ENCODE data around the gene TMC1.
A peak's percentile ranks its signal among the peaks of the same experiment; 100 is the strongest.
"Not testable (repeated sequence)": the region's sequence is repeated elsewhere in the genome, so short reads cannot be mapped to it uniquely, and the experiment has no call there.

Gene TMC1

DNA sequence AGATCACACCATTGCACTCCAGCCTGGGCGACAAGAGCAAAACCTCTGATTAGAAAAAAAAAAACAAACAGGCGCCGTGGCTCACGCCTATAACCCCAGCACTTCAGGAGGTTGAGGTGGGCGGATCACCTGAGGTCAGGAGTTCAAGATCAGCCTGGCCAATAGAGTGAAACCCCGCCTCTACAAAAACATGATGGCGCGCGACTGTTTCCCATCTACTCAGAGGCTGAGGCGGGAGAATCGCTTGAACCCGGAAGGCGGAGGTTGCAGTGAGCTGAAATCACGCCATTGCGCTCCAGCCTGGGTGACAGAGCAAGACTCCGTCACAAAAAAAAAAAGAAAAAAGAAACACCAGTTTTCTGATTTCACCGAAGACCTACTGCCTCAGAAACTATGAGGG lies at the start of gene TMC1:
TSS of gene TMC1 (plus strand) at position 193 of the 400 bp plus-strand sequence. CDS start 127,041 bp downstream, outside the sequence.
- DNase-seq: not testable (repeated sequence)

DNA sequence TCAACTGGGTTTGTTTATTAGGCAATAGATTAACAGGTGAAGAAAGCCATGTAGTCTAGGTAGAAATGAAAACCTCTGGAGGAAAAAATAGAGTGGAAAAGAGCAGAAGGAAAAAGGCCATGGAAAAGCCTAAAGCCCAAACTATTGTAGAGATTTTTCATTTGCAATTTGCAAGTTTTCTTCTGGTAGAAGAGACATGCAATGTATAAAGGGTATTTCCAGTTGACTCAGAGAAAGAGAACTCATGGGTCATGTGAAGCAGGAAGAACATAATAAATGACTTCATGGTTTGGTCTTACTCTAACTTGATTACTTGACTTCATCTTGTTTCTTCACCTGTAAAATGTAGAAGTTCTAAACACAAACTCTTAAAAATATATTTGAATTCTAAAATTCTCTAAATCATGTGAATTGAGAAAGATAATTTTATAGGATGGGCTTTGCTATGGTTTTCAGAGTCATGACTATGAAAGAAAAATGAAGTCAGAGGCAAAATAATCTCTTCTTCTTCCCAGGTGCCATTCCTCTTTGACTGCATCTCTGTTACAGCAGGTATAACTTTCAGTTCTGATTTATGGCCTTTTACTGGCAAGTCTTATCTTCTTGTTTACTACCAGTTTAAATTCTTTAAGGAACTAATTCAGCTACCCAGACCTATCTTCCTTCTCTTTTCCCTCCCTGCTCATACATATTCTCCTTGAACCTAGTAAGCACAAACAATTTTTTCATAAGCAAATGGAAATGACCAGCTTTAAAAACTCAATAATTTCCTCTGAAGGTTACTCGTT lies 47.7 kb upstream of the TMC1 start:
- DNase-seq: no peak

DNA sequence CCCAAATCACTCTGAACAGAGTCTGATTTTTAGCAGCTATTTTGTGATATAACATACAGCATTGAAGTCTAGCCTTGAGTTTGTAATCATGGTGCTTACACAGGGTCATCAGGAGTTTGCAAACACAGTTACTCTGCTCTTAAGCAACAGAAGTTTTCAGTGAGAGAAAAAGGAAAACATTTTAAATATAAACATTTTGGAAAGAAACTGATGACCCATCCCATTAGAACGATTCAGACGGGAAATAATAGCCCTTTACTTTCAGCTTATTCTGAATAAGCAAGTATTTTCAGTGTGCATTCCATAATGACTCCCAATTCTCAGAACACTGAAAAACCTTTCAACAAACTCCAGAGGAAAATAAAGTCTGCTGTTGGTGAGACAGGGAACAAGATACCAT lies 46.7 kb upstream of the TMC1 start:
- no peak for DNase-seq

DNA sequence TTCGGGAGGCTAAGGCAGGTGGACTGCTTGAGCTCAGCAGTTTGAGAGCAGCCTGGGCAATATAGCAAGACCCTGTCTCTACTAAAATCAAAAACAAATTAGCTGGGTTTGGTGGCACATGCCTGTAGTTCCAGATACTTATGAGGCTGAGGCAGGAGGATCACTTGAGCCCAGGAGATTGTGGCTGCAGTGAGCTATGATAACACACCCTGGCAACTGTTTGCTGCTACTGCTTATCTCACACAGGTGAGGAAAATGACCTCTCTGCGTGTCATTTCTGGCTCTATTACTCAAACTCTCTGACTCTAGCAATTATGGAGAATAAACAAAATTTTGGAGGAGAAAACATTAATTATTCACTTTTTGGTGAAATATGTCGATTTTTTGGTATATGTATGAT lies 45.3 kb upstream of the TMC1 start:
- DNase-seq: no peak

DNA sequence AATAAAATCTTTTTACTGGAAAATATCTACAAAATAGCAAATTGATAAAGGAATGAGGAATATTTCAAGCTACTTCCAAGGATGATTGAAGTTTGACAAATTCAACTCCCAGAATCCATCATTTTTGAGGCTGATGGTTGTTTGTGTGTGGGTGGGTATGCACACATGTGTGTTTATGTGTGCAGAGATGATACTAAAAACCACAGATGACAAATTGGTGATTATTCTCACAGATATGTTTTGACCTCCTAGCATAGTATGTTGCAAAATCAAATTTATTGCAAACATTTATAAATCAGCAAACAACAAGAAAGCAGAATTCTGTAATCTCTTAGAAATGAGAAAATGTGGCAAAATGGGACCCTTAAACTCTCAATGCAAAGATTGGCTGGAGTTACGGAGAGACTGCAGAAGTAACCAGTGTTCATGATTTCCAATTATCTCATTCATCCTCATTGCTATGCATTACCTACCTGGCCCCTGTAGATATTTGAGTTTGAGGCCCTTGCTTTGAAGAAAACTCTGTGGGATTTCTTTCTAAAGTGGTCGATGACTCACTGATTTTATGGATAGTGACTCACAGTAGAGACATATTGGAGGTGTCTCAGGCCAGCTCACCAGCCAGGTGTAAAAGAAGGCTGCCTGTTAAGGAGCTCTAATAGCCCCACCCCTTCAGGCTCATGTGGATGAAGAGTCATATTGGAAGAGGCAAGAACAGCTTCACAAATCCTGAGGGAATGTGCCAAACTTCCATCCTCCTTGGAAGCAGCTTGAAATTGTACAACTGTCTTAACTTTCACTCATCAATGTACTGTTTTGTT lies 44.6 kb upstream of the TMC1 start:
- no peak for DNase-seq

DNA sequence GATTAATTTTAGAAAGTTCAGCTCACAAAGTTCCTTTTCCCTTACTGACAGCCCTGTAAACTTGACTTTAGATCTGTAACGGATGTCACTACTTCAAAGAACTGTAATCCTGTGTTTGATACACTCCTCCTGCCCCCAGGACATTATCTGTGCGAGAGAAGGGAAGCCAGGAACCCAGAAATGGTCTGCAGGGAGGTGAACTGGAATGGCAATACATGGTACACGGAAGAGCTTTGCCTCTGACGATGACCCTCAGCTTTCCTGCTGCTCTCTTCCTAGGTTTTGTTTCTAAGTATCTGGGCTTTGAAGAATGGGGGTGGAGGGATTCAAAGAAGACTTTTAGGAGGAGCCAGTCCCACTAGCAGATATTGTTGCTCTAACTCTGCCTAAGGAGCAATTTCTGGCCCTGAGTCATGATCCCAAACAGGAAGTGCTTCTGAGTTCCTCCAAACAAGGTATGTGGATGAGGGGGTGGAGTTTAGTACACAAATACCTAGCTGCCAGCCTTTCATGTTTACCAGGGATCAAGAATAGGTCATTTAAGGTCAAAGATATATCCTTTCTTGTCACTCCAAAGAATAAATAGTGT lies 43.4 kb upstream of the TMC1 start:
- no peak for DNase-seq

DNA sequence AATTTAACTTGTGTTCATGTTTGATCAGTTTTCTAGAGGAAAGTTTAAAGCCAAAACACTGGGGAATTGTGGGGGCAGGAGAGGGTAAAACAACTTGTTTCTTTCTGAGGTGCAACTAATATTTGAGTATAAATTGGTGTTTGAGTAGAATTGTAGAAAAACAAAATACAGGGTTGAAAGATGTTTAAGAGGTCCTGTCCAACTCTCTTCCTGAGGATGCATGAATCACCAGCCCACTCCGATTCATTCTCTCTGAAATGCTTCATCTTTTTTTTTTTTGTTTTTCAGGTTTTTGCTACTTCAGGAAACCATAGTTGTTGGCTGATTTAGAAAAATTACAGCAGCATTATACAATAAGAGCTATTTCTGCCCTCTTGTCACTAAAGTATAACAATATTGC lies 42.4 kb upstream of the TMC1 start:
- DNase-seq: no peak

DNA sequence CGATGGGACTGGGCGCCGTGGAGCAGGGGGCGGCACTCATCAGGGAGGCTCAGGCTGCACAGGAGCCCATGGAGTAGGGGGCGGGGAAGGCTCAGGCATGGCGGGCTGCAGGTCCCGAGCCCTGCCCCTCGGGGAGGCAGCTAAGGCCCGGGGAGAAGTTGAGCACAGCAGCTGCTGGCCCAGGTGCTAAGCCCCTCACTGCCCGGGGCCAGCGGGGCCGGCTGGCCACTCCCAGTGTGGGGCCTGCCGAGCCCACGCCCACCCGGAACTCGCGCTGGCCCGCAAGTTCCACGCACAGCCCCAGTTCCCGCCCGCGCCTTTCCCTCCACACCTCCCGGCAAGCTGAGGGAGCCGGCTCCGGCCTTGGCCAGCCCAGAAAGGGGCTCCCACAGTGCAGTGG lies 41.1 kb upstream of the TMC1 start:
- DNase-seq: not testable (repeated sequence)

DNA sequence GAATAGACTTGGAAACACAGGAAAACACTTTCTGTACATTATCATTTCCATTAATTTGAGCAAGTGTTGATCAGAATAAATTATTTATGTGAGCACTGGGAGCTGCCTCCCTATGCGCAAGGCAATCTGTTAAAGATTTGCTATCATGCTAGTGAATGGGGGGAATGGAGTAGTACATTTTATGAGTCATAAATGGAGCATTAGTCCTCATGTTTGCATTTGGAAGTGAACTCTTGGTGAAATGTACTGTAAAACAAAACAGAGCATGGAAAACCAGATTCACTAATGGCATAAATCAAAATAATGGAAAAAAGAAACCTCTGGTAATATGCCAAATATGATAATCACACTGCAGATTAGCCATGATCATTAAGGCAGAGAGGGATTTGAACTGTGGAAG lies 40.5 kb upstream of the TMC1 start:
- DNase-seq: no peak

DNA sequence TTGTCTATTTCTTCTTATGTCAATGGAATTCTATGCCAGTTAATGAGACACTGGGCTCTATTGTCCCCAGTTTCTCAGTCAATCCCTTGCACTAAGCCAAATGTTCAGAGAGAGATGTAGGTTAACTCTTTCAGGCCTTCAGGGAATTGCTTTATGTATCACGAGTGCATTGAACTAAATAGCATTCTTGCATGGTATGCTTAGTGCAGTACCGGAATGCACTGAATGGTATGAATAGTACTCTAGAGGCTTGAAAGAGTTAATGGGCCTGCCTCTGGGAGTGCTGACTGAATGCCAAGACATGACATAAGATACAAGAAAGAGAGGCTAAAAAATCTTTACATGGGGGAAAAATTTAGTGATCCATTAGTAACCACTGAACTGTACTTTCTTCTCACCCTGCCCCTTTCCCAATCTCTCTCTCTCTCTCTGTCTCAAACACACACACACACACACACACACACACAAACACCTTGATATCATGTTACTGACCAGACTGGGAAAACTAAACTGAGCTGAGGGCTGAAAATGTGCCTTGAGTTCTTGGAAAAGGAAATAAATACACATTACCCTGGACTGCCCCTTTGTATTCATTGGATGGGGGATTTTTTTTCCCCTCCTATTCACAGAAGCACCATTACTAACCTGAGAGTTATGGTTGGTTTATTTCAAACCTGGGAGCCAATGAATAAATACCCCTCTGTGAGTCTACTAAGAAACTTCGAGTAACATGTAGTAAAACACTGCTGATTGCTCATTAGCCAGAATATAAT lies 35.4 kb upstream of the TMC1 start:
- peak; percentile 8 to 58 for DNase-seq

DNA sequence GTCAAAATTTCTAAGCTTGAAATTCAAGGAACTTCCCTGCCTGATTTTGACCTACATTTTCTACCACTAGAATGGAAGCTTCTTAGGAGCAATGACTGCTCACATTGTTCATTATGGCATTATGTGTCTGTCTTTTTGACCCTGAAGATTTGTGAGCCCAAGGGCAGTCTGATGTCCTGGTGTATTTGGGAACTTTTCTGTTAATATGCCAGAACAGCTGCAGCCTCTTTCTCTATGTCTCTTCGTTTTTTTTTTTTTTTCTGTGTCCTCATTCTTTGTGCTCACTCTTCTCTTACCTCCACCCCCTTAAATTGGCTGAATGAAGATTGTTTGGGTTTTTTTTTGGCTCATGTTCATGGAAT lies 34.8 kb upstream of the TMC1 start:
- DNase-seq: no peak

DNA sequence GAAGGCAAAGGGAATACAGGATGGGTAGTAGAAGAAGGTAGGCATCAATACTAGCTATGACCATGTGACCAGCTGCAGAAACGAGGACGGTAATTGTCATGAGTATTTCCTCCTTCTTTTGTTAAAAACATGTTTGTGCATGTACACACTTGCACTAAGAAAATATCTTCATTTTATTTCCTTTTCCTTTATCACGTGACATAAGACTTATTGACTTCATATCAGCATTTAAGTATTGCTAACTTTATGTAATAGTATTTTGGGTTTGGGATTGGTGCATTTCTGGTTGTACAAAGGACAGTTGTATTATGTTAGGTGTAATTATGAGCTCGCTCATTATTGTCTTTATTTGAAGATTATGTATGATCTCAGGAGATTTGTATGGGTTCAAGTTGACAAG lies 33.7 kb upstream of the TMC1 start:
- not testable (repeated sequence) for DNase-seq

DNA sequence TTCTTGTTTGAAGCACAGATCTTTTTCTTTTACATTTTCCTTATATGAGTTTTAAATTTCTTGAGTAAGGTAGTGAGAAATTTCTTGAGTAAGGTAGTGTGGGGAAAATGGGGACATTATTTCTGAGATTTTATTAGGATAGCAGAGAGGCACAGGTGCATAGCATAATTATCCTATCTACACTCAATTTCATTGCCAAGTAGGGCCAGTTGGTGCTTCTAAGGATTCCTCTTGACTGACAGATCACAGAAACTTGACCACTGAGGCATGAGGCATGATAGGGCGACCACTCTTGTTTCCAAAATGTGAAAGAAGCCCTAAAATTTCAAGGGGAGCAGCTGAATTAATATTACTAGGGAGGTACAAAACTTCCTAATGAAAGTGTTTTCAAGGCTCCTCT lies 31.4 kb upstream of the TMC1 start:
- no peak for DNase-seq

DNA sequence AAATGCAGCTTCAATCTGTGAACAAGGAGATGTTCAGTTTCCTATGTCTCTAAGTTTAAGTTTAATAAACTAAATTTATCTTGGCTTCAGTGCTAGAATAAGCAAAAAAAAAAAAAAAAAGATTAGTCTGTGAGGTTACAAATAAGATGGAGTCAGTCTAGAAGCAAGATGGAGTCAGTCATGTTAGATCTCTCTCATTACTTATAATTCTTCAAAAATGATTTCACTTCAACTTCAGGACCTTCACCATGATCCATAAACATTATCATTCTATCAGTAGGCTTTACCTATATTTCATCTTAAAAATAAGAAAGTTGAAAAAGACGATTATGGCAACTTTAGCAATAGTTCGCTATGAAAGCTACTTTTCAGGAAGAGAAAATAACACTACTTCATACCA lies 30.2 kb upstream of the TMC1 start:
- DNase-seq: no peak

DNA sequence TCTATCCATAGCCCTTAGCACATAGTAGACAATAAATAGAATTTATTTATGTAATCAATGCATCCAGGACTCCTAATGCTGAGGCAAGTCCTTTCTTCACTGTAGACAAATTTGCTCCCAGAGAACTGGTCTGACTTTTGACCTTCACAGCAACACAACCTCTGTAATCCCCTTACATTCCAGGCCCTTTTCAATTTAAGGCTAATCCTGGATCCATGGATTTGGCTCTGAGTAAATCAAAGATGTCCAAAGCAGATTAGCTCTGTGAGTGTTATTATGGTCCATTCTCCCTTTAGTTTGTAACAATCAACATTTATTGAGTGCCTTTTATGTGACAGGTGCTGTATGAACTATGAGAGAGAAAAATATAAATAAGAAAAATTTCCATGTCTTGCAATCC lies 27.4 kb upstream of the TMC1 start:
- DNase-seq: no peak

DNA sequence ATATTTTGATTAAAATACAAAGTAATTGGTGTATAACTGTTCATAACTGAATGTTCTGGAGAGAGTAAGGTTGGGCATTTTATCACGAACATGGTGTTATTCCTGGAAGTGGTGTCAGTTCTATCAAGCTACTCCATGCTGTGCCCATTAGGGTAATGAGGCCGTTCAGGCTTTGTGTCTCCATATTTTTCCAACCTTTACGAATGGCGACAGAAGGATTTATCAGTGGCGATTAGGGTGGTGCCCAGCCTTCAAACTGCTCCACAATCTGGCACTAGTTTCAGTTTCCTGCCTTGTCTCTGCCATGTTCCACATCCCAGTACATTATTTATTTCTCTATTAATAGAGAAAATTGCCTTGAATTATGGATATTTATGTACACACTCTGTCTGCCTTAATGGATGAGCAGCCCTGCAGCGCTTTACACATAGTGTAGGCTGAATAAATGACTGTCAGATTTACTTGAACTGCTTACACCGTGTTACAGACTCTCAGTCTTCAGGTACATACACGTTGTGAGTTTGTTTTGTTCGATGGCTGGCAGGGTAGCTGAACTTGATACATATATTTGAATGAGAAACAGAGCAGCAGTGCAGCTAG lies 23.9 kb upstream of the TMC1 start:
- no peak for DNase-seq

DNA sequence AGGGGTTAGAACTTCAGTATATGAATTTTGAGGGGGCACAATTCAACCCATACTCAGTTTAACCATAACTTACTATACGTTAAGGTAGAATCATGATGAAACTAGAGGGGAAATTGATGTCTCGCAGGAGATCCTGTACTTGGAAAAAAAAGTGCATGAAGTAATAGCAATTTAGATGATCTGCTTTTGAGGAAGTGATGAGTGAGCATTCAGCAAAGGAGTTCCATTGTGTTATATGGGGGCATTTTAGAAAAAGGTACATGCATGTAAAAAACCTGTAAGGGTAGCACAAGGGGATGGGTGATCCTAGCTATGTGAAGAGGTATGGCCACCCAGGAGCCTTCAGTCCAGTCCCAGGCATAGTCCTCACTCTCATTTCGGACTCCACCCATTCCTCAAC lies 14.8 kb upstream of the TMC1 start:
- DNase-seq: no peak

DNA sequence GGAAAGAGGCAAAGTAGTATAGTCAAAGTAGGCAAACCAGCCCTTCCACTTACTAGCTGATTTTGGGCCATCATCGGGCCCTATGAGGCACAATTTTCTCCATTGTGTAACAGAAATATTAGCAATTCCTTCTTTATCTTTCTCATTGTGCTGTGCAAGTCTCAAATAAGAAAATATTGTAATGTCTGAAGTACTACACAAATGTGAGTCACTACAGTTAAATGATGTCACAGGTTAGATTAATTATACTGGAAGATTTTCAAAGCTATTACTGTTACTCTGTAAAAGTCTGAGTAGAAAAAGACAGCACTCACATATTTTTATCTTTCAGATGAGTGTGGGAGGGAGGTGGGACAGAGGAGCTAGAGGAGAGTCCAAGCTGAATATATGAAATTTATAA lies 12.4 kb upstream of the TMC1 start:
- no peak for DNase-seq

DNA sequence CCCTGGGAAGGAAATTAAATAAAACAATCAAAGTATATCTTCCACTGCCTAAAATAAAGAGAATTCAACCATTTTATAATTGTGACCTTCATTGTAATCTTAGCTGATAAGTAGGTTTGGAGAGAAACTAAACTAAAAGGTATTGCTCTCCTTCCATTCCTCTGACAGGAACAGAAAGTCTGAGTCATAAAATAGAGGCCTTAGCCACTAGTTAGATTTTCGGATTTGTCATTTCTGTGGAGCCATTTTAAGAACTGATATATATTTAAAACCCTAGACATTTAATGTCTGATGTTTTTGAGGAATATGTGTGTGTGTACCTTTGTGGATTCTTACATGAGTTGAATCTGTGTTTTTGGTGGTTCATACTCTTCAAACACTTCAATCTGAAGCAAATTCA lies 11.8 kb upstream of the TMC1 start:
- no peak for DNase-seq

DNA sequence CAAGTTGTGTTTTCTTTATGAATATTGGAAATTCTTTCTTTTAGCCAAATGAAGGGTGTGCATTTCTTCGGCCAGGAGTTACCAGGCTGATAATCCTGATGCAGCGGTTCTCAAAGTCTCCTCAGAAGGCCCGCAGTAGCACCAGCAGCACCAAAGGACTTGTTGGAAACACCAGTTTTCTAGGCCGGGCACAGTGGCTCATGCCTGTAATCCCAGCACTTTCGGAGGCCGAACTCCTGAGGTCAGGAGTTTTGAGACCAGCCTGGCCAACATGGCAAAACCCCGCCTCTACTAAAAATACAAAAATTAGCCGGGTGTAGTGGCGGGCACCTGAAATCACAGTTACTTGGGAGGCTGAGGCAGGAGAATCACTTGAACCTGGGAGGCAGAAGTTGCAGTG lies 397 bp upstream of the TMC1 start:
- DNase-seq: not testable (repeated sequence)

DNA sequence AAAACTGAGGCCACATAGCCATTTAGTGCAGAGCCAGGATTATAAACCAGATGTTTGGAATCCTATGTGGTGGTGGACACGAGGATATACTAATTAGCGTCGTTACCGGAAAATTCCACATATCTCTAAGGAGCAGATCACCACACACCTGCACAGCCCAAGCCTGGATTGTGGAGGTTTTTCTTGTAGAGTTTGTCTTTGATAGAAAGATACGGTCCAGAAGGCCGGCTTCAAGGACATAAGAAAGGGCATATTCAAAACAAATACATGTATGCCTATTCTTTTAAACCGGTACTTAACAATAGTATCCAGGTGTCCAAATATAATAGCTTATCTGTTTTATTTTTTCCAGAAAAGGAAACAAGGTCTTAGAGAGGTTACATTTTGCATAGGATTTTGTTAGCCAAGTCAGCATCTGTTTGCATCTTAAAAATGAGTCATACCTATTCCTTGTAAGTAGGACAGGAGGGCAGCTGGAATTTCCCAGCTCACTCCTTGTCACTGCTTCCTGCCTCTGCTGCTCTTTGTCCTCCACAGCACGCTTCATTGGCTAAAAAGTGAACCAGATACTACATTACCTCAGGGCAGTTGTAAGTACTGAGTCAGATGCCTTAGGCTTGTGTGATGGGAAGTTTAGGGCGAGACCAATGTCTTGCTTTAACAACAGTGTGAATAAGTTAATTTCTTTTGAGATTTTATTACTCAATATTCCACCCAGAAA lies 3.6 kb downstream of the TMC1 start:
- DNase-seq: no peak

Measured in hippocampal formation (tissue), 2 donors.